Neuron (in vitro differentiated cells): ENCODE data around the gene DOCK4.

Experiments
- H2AFZ ChIP-seq: one replicate; pipeline ENCODE4 v1.6.1; 2013; ENCODE audit warnings: low read depth, mild to moderate bottlenecking, inconsistent platforms, low read length, moderate library complexity
- H3K27me3 ChIP-seq: one replicate; pipeline ENCODE4 v1.6.1; 2013; ENCODE audit warnings: low read length; ENCODE audit not compliant: insufficient read depth
- H3K36me3 ChIP-seq: one replicate; pipeline ENCODE4 v1.6.1; 2013; ENCODE audit warnings: low read length; ENCODE audit not compliant: insufficient read depth
- H3K4me1 ChIP-seq: one replicate; pipeline ENCODE4 v1.6.1; 2013; ENCODE audit warnings: low read length; ENCODE audit not compliant: insufficient read depth
- H3K4me3 ChIP-seq: 2 replicates; pipeline ENCODE4 v1.5.1; 2013; ENCODE audit warnings: mild to moderate bottlenecking, low read length, moderate library complexity
- H3K9me3 ChIP-seq: one replicate; pipeline ENCODE4 v1.6.1; 2013; ENCODE audit warnings: low read length

Gene DOCK4

GRCh38 chr7:112009081-112009480 lies 197.1 kb downstream of the DOCK4 start:
- no peaks in the 10 kb centered on the region for H3K36me3 ChIP-seq
- H3K4me1 ChIP-seq: no peaks in the 10 kb centered on the region
- H2AFZ ChIP-seq: no peak overlapping the region
- no peaks in the 10 kb centered on the region for H3K27me3 ChIP-seq
- H3K9me3 ChIP-seq: no peaks in the 10 kb centered on the region
- no peak overlapping the region for H3K4me3 ChIP-seq

GRCh38 chr7:112007185-112007584 lies 199.0 kb downstream of the DOCK4 start:
- no peak overlapping the region for H2AFZ ChIP-seq
- H3K36me3 ChIP-seq: peaks cover 2% of the 10 kb centered on the region
- no peaks in the 10 kb centered on the region for H3K27me3 ChIP-seq
- H3K9me3 ChIP-seq: no peaks in the 10 kb centered on the region
- no peak overlapping the region for H3K4me3 ChIP-seq
- no peaks in the 10 kb centered on the region for H3K4me1 ChIP-seq

GRCh38 chr7:112006071-112006470 lies 200.1 kb downstream of the DOCK4 start:
- Histone ChIP-seq H3K9me3 (no peaks in the 10 kb centered on the region), H2AFZ (no peak overlapping the region), H3K4me3 (no peak overlapping the region), H3K27me3 (no peaks in the 10 kb centered on the region), H3K36me3 (peaks cover 2% of the 10 kb centered on the region), H3K4me1 (no peaks in the 10 kb centered on the region)

- no peaks in the 10 kb centered on the region for H3K9me3 ChIP-seq
- no peaks in the 10 kb centered on the region for H3K27me3 ChIP-seq
- no peak overlapping the region for H2AFZ ChIP-seq
- H3K4me1 ChIP-seq: no peaks in the 10 kb centered on the region
- no peak overlapping the region for H3K4me3 ChIP-seq
- peaks cover 2% of the 10 kb centered on the region for H3K36me3 ChIP-seq
Measured at GRCh38 chr7:112005205-112005775, 200.9 kb downstream of the DOCK4 start.

- Histone ChIP-seq H3K27me3 (no peaks in the 10 kb centered on the region), H3K4me1 (peaks cover 3% of the 10 kb centered on the region), H3K36me3 (peaks cover 2% of the 10 kb centered on the region), H3K4me3 (no peak overlapping the region), H2AFZ (no peak overlapping the region), H3K9me3 (no peaks in the 10 kb centered on the region)
Measured at GRCh38 chr7:112001091-112001826, 204.9 kb downstream of the DOCK4 start.

- H3K36me3 ChIP-seq: peaks cover 2% of the 10 kb centered on the region
- H3K4me1 ChIP-seq: peaks cover 3% of the 10 kb centered on the region
- no peak overlapping the region for H3K4me3 ChIP-seq
- no peaks in the 10 kb centered on the region for H3K9me3 ChIP-seq
- no peaks in the 10 kb centered on the region for H3K27me3 ChIP-seq
- H2AFZ ChIP-seq: no peak overlapping the region
Measured at GRCh38 chr7:111998326-111998725, 207.9 kb downstream of the DOCK4 start.

- no peaks in the 10 kb centered on the region for H3K36me3 ChIP-seq
Measured at GRCh38 chr7:111997546-111997945, 208.7 kb downstream of the DOCK4 start.

GRCh38 chr7:111992601-111993000 lies 213.6 kb downstream of the DOCK4 start:
- no peak overlapping the region for H2AFZ ChIP-seq
- H3K4me3 ChIP-seq: no peak overlapping the region
- peaks cover 4% of the 10 kb centered on the region for H3K36me3 ChIP-seq
- no peaks in the 10 kb centered on the region for H3K27me3 ChIP-seq
- peaks cover 3% of the 10 kb centered on the region for H3K4me1 ChIP-seq
- no peaks in the 10 kb centered on the region for H3K9me3 ChIP-seq

More at GRCh38 chr7:111997546-111997945, 208.7 kb downstream of the DOCK4 start:
- peaks cover 3% of the 10 kb centered on the region for H3K4me1 ChIP-seq
- no peak overlapping the region for H2AFZ ChIP-seq
- H3K4me3 ChIP-seq: no peak overlapping the region
- no peaks in the 10 kb centered on the region for H3K27me3 ChIP-seq
- no peaks in the 10 kb centered on the region for H3K9me3 ChIP-seq

GRCh38 chr7:111990643-111991042 lies 215.6 kb downstream of the DOCK4 start:
- peaks cover 4% of the 10 kb centered on the region for H3K36me3 ChIP-seq
- no peaks in the 10 kb centered on the region for H3K4me1 ChIP-seq

GRCh38 chr7:111987886-111988285 lies 218.3 kb downstream of the DOCK4 start:
- peaks cover 12% of the 10 kb centered on the region for H3K36me3 ChIP-seq
- H3K4me1 ChIP-seq: no peaks in the 10 kb centered on the region
- H2AFZ ChIP-seq: no peak overlapping the region
- H3K4me3 ChIP-seq: no peak overlapping the region
- no peaks in the 10 kb centered on the region for H3K9me3 ChIP-seq
- no peaks in the 10 kb centered on the region for H3K27me3 ChIP-seq

More at GRCh38 chr7:111990643-111991042, 215.6 kb downstream of the DOCK4 start:
- no peaks in the 10 kb centered on the region for H3K27me3 ChIP-seq
- H3K4me3 ChIP-seq: no peak overlapping the region
- no peak overlapping the region for H2AFZ ChIP-seq
- no peaks in the 10 kb centered on the region for H3K9me3 ChIP-seq

- peaks cover 12% of the 10 kb centered on the region for H3K36me3 ChIP-seq
- no peaks in the 10 kb centered on the region for H3K4me1 ChIP-seq
- H3K27me3 ChIP-seq: no peaks in the 10 kb centered on the region
- H3K9me3 ChIP-seq: no peaks in the 10 kb centered on the region
- no peak overlapping the region for H2AFZ ChIP-seq
- H3K4me3 ChIP-seq: no peak overlapping the region
Measured at GRCh38 chr7:111987115-111987826, 218.9 kb downstream of the DOCK4 start.

- peaks cover 12% of the 10 kb centered on the region for H3K36me3 ChIP-seq
- no peaks in the 10 kb centered on the region for H3K4me1 ChIP-seq
- no peak overlapping the region for H3K4me3 ChIP-seq
- H3K9me3 ChIP-seq: no peaks in the 10 kb centered on the region
- H2AFZ ChIP-seq: no peak overlapping the region
- no peaks in the 10 kb centered on the region for H3K27me3 ChIP-seq
Measured at GRCh38 chr7:111986601-111987000, 219.6 kb downstream of the DOCK4 start.

GRCh38 chr7:111985798-111986197 lies 220.4 kb downstream of the DOCK4 start:
- no peaks in the 10 kb centered on the region for H3K9me3 ChIP-seq
- H3K4me1 ChIP-seq: no peaks in the 10 kb centered on the region
- H3K36me3 ChIP-seq: peaks cover 12% of the 10 kb centered on the region
- H3K27me3 ChIP-seq: no peaks in the 10 kb centered on the region
- no peak overlapping the region for H2AFZ ChIP-seq
- no peak overlapping the region for H3K4me3 ChIP-seq
